PC-9 (cell line): ENCODE results near the gene VTCN1. TPM values are rescaled to one million over a fixed set of nuclear protein-coding genes. Genes with fewer than 3 reads are reported as not detected.

ENCODE experiments used
- BruUV-seq: library from RNA; stranded (reverse); fragments of 400-500 nt; replicated peaks from 2 replicates; lab custom pipeline; 2021; lab: Mats Ljungman, UMichigan
- CTCF ChIA-PET: fragments of 300-600 bp; sonication (Branson Sonifier 250); formaldehyde crosslinking; loops from one replicate; lab custom pipeline; 2022; ENCODE audit warnings: antibody characterized with exemption; lab: Charles Lee
- POLR2A ChIA-PET: fragments of 300-600 bp; sonication (Branson Sonifier 250); formaldehyde crosslinking; loops from one replicate; lab custom pipeline; 2022; ENCODE audit warnings: antibody characterized with exemption; ENCODE audit not compliant: unreplicated experiment; lab: Charles Lee
- DNase-seq, 2 experiments: peaks; one replicate each; pipeline versions ENCODE4 v3.0.0 to v3.0.0-alpha.2; 2015 to 2022; ENCODE audit warnings: mixed read lengths in 1 of 2
- H2AFZ ChIP-seq: fragments of 200-600 bp; sonication (generic); 2 replicates; pipeline ENCODE4 v1.8.1; 2017; ENCODE audit warnings: antibody characterized with exemption
- H3F3A ChIP-seq: fragments of 200-600 bp; sonication (generic); 2 replicates; pipeline ENCODE4 v1.8.1; 2017; ENCODE audit warnings: antibody characterized with exemption, mild to moderate bottlenecking, low read depth; ENCODE audit not compliant: insufficient read depth
- H3K27ac ChIP-seq: fragments of 200-600 bp; sonication (generic); 2 replicates; pipeline ENCODE4 v1.6.1; 2016; ENCODE audit warnings: mixed run types
- H3K27me3 ChIP-seq: fragments of 200-600 bp; sonication (generic); 2 replicates; pipeline ENCODE4 v1.6.1; 2016; ENCODE audit warnings: low read depth, mixed run types; ENCODE audit not compliant: insufficient read depth
- H3K36me3 ChIP-seq: fragments of 200-600 bp; sonication (generic); 2 replicates; pipeline ENCODE4 v1.6.1; 2016; ENCODE audit warnings: low read depth, mixed run types
- H3K4me1 ChIP-seq: fragments of 200-600 bp; sonication (generic); replicated peaks from 2 replicates; pipeline ENCODE4 v1.6.1; 2016; ENCODE audit warnings: mixed run types; ENCODE audit not compliant: insufficient read depth
- H3K4me2 ChIP-seq: fragments of 200-600 bp; sonication (generic); 2 replicates; pipeline ENCODE4 v1.6.1; 2017; ENCODE audit warnings: mixed run types
- H3K4me3 ChIP-seq: fragments of 200-600 bp; sonication (generic); 2 replicates; pipeline ENCODE4 v1.6.1; 2016; ENCODE audit warnings: mixed run types
- H3K79me2 ChIP-seq: fragments of 200-600 bp; sonication (generic); 2 replicates; pipeline ENCODE4 v1.6.1; 2017; ENCODE audit warnings: low read depth, mixed run types
- H3K9me2 ChIP-seq: fragments of 200-600 bp; sonication (generic); 2 replicates; pipeline ENCODE4 v1.8.1; 2017; ENCODE audit warnings: mild to moderate bottlenecking; ENCODE audit not compliant: insufficient read depth
- H3K9me3 ChIP-seq: fragments of 200-600 bp; sonication (generic); 2 replicates; pipeline ENCODE4 v1.8.1; 2016; ENCODE audit warnings: low read depth; ENCODE audit not compliant: insufficient read depth
- H4K20me1 ChIP-seq: fragments of 200-600 bp; sonication (generic); 2 replicates; pipeline ENCODE4 v1.8.1; 2017; ENCODE audit not compliant: insufficient read depth
- CTCF ChIP-seq: fragments of 200-600 bp; sonication (generic); conservative IDR thresholded peaks from 2 replicates; pipeline ENCODE4 v1.6.1; 2017; ENCODE audit warnings: mixed run types, antibody characterized with exemption, mild to moderate bottlenecking, moderate library complexity
- EZH2 ChIP-seq: fragments of 200-600 bp; sonication (generic); IDR thresholded peaks from 2 replicates; pipeline ENCODE4 v1.8.0; 2017; ENCODE audit warnings: antibody characterized with exemption, low read depth
- intact Hi-C: fragments of 100-400 bp; cut with micrococcal nuclease; formaldehyde crosslinking; loops from one replicate; pipeline ENCODE4 v1.10.0; 2022; ENCODE audit not compliant: unreplicated experiment
- total RNA-seq: library from RNA; stranded (reverse); gene quantifications from 2 replicates; pipeline ENCODE4 v1.2.3, GENCODE V29; 2021

VTCN1 gene
- total RNA-seq, 1 experiment from 2014 or later, result 5.0 TPM

- no peaks in the 10 kb centered on the region; the same call in 1 of the 2 replicates for H3F3A ChIP-seq
- TF ChIP-seq CTCF (peak; percentile 58), EZH2 (no peak)
- ChIA-PET CTCF (interaction anchor here (0.6 to 1.7 kb wide), 5 partner anchors 29 to 175 kb away, joined by 3 to 11 read pairs (median 4); no protein-coding TSS in a partner anchor), POLR2A (interaction anchor here (0.5 kb wide), 1 partner anchor 107 kb away, joined by 7 read pairs; no protein-coding TSS in a partner anchor)
- H3K9me3 ChIP-seq, result no peaks in the 10 kb centered on the region
- no peaks in the 10 kb centered on the region for H3K79me2 ChIP-seq
- H2AFZ ChIP-seq, result peak overlapping the region; percentile 77
- peaks cover 7% of the 10 kb centered on the region for H3K4me1 ChIP-seq
- H3K36me3 ChIP-seq, result no peaks in the 10 kb centered on the region
- peak overlapping the region; percentile 62; the same call in 1 of the 2 replicates for H3K4me3 ChIP-seq
- no peaks in the 10 kb centered on the region for H3K27me3 ChIP-seq
- no TSS peak for BruUV-seq
- peak overlapping the region; percentile 90 for H3K4me2 ChIP-seq
- no peaks in the 10 kb centered on the region for H3K9me2 ChIP-seq
- H3K27ac ChIP-seq, result no peak overlapping the region
- H4K20me1 ChIP-seq, result no peaks in the 10 kb centered on the region
- intact Hi-C loops, result loop anchor here (5.0 to 10.0 kb wide), 2 partner anchors 242 to 485 kb away; partner anchors contain the start of genes MAN1A2 and TENT5C
- no peak for DNase-seq
Observed at GRCh38 chr1:117122330-117123025, 88.2 kb downstream of the VTCN1 start.

GRCh38 chr1:117121589-117122329 is 89.0 kb downstream of the VTCN1 start, which contains the start of gene TRIM45:
TSS of gene TRIM45 (minus strand) at chr1:117121749. CDS start at chr1:117121201, 548 bp downstream.
- ChIA-PET CTCF (interaction anchor here (0.7 to 1.7 kb wide), 2 partner anchors 54 to 163 kb away, joined by 3 to 11 read pairs; no protein-coding TSS in a partner anchor), POLR2A (interaction anchor here (0.5 kb wide), 1 partner anchor 107 kb away, joined by 7 read pairs; no protein-coding TSS in a partner anchor)
- peak within 1 kb of the TSS; percentile 77 for H2AFZ ChIP-seq
- peak within 1 kb of the TSS; percentile 23; the same call in 1 of the 2 replicates for H3K27ac ChIP-seq
- no peaks in the 10 kb centered on the region for H3K79me2 ChIP-seq
- intact Hi-C loops, result loop anchor here (1.0 to 10.0 kb wide), 4 partner anchors 53 to 486 kb away; partner anchors contain the start of genes MAN1A2 and TENT5C
- H3K4me1 ChIP-seq, result peaks cover 7% of the 10 kb centered on the region
- no peaks in the 10 kb centered on the region for H3K36me3 ChIP-seq
- TSS peak; percentile 93 for BruUV-seq
- H3K9me2 ChIP-seq, result no peaks in the 10 kb centered on the region
- DNase-seq, result peak; percentile 95 to 98
- peak within 1 kb of the TSS; percentile 62 for H3K4me3 ChIP-seq
- H3K9me3 ChIP-seq, result no peaks in the 10 kb centered on the region
- peak; percentile 83 for TF ChIP-seq CTCF
- no peak for TF ChIP-seq EZH2
- H4K20me1 ChIP-seq, result no peaks in the 10 kb centered on the region
- peak within 1 kb of the TSS; percentile 90 for H3K4me2 ChIP-seq
- H3F3A ChIP-seq, result no peaks in the 10 kb centered on the region; the same call in 1 of the 2 replicates
- no peaks in the 10 kb centered on the region for H3K27me3 ChIP-seq
